MM.1S (cell line): ENCODE results near the gene QARS1.

Experiments used
- CTCF ChIP-seq: fragments of 300-600 bp; sonication (generic); IDR thresholded peaks from 2 replicates; pipeline ENCODE4 v1.5.1; 2016; ENCODE audit warnings: antibody characterized with exemption, low read length, mixed read lengths
- EZH2 ChIP-seq: fragments of 300-600 bp; sonication (generic); optimal IDR thresholded peaks from 2 replicates; pipeline ENCODE3; 2017; ENCODE audit warnings: low read depth, mild to moderate bottlenecking, antibody characterized with exemption, low read length, mixed read lengths
- EZH2phosphoT487 ChIP-seq: fragments of 300-600 bp; sonication (generic); IDR thresholded peaks from 2 replicates; pipeline ENCODE4 v1.6.1; 2018; ENCODE audit warnings: antibody characterized with exemption, low read length

- TF ChIP-seq CTCF (no peak), EZH2 (no peak), EZH2phosphoT487 (no peak)
Observed at GRCh38 chr3:49121132-49121736, 16.7 kb upstream of the QARS1 start.
